CD4-positive, alpha-beta T cell (primary cell): ENCODE data around the gene STRN4. TPM values are rescaled to one million over a fixed set of nuclear protein-coding genes. Genes with fewer than 3 reads are reported as not detected.

Experiments used
- ATAC-seq: fragments of 200-7000 bp; cut with Tn5 transposase; one replicate; pipeline ENCODE4 v1.10.0; 2022; ENCODE audit warnings: mild to moderate bottlenecking; ENCODE audit not compliant: poor library complexity
- CTCF ChIA-PET: fragments of 350-600 bp; sonication (Branson Sonifier 250); formaldehyde crosslinking; loops from one replicate; lab custom pipeline; 2021; ENCODE audit warnings: antibody characterized with exemption, inconsistent platforms; lab: Charles Lee
- POLR2A ChIA-PET: fragments of 350-600 bp; sonication (Branson Sonifier 250); formaldehyde crosslinking; loops from one replicate; lab custom pipeline; 2021; ENCODE audit warnings: antibody characterized with exemption, inconsistent platforms; lab: Charles Lee
- DNase-seq, 14 experiments: peaks; one replicate each; pipeline ENCODE4 v3.0.0-alpha.2; 2013 to 2020; ENCODE audit warnings: mixed read lengths in 2 of 14
- H3K27ac ChIP-seq, 2 donors: one replicate each; pipeline versions ENCODE4 v1.5.1 to v1.7.0; 2013; ENCODE audit warnings: low read length in 2 of 2, low read depth in 1 of 2, mild to moderate bottlenecking in 1 of 2
- H3K27me3 ChIP-seq, 2 experiments: 1 replicate in 1 of 2; 2 replicates in 1 of 2; pipeline versions ENCODE4 v1.6.1 to v1.7.0; 2013; ENCODE audit warnings: low read length in 2 of 2, control low read depth in 1 of 2, mild to moderate bottlenecking in 1 of 2, moderate library complexity in 1 of 2; ENCODE audit not compliant: insufficient read depth in 2 of 2, control insufficient read depth in 1 of 2
- H3K36me3 ChIP-seq: one replicate; pipeline ENCODE4 v1.6.1; 2013; ENCODE audit warnings: low read length, control low read depth; ENCODE audit not compliant: insufficient read depth
- H3K4me1 ChIP-seq: one replicate; pipeline ENCODE4 v1.6.1; 2013; ENCODE audit warnings: low read length, control low read depth; ENCODE audit not compliant: insufficient read depth
- H3K4me3 ChIP-seq: one replicate; pipeline ENCODE4 v1.5.1; 2013; ENCODE audit warnings: mild to moderate bottlenecking, low read length, moderate library complexity
- H3K9me3 ChIP-seq, 2 experiments: 1 replicate in 1 of 2; 2 replicates in 1 of 2; pipeline versions ENCODE4 v1.6.1 to v1.7.0; 2013; ENCODE audit warnings: low read length in 2 of 2, mild to moderate bottlenecking in 2 of 2, control low read depth in 1 of 2, moderate library complexity in 1 of 2; ENCODE audit not compliant: control insufficient read depth in 1 of 2, insufficient read depth in 1 of 2
- H3K27ac Mint-ChIP-seq: one replicate; pipeline ENCODE4 v1.8.0; 2020; ENCODE audit warnings: mixed read lengths
- H3K27me3 Mint-ChIP-seq: one replicate; pipeline ENCODE4 v1.8.0; 2021; ENCODE audit warnings: mixed read lengths
- H3K36me3 Mint-ChIP-seq: one replicate; pipeline ENCODE4 v1.8.0; 2021; ENCODE audit warnings: low read depth, mixed read lengths
- H3K4me1 Mint-ChIP-seq: one replicate; pipeline ENCODE4 v1.8.0; 2021; ENCODE audit warnings: low read depth, mixed read lengths
- H3K4me3 Mint-ChIP-seq: one replicate; pipeline ENCODE4 v1.8.0; 2020; ENCODE audit warnings: mild to moderate bottlenecking, mixed read lengths
- H3K9me3 Mint-ChIP-seq: one replicate; pipeline ENCODE4 v1.8.0; 2020; ENCODE audit warnings: mixed read lengths
- intact Hi-C, 2 experiments: fragments of 100-400 bp; cut with DNase I in 1 of 2; cut with micrococcal nuclease in 1 of 2; formaldehyde crosslinking; loops; one replicate each; pipeline versions ENCODE4 v1.15.1 to v1.9.0; 2023 to 2025; cut with DNase I, micrococcal nuclease
- total RNA-seq, 174 experiments: library from RNA in 2 of 174; stranded (reverse) in 2 of 174; gene quantifications; one replicate each; pipeline ENCODE4 v1.2.3 and lab custom pipeline; 2021 to 2026
- TF ChIP-seq, protein P1 (sequence below): fragments of 200-600 bp; IDR thresholded peaks from one replicate; pipeline ENCODE4 v1.8.0; 2022; ENCODE audit warnings: antibody characterized with exemption, mild to moderate bottlenecking

Gene STRN4
- total RNA-seq, 2 experiments from 2014 or later, result 90.0 to 94.0 TPM

DNA sequence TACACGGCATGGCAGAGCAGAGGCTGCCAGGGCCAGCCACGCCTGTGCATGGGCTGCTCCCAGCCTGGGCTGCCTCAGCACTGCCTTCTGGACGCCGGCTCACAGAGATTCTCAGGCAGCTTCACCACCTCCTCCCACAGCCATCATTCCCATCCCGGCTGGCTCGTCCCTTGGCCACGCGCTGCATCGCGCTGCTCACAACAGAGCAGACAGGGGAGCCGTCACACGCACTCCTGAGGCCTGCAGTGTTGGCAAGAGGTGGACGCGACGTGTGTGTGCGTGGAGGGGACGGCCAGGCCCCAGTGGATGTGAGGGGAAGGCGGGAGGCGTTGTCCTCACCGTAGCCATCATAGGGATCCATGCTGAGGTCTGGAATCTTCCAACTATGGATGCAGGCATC lies 21.8 kb downstream of the STRN4 start:
- POLR2A ChIA-PET, result no interaction called here
- H3K27me3 Mint-ChIP-seq, result no peaks in the 10 kb centered on the region
- ATAC-seq (no peak), DNase-seq (peak in 1 of 14 experiments; percentile 18)
- CTCF ChIA-PET, result no interaction called here
- H3K4me1 ChIP-seq, result peaks cover 24% of the 10 kb centered on the region
- H3K4me3 Mint-ChIP-seq, result peak overlapping the region; percentile 15
- intact Hi-C loops, result no loop called here
- no peaks in the 10 kb centered on the region for H3K9me3 Mint-ChIP-seq
- H3K27ac ChIP-seq, result no peak overlapping the region
- H3K27ac Mint-ChIP-seq, result no peak overlapping the region
- peaks cover 62% of the 10 kb centered on the region for H3K36me3 Mint-ChIP-seq
- H3K4me3 ChIP-seq, result no peak overlapping the region
- TF ChIP-seq, protein P1, sequence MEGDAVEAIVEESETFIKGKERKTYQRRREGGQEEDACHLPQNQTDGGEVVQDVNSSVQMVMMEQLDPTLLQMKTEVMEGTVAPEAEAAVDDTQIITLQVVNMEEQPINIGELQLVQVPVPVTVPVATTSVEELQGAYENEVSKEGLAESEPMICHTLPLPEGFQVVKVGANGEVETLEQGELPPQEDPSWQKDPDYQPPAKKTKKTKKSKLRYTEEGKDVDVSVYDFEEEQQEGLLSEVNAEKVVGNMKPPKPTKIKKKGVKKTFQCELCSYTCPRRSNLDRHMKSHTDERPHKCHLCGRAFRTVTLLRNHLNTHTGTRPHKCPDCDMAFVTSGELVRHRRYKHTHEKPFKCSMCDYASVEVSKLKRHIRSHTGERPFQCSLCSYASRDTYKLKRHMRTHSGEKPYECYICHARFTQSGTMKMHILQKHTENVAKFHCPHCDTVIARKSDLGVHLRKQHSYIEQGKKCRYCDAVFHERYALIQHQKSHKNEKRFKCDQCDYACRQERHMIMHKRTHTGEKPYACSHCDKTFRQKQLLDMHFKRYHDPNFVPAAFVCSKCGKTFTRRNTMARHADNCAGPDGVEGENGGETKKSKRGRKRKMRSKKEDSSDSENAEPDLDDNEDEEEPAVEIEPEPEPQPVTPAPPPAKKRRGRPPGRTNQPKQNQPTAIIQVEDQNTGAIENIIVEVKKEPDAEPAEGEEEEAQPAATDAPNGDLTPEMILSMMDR, result no peak
- no peaks in the 10 kb centered on the region for H3K9me3 ChIP-seq
- H3K27me3 ChIP-seq, result no peaks in the 10 kb centered on the region
- peaks cover 90% of the 10 kb centered on the region for H3K36me3 ChIP-seq
- H3K4me1 Mint-ChIP-seq, result peaks cover 13% of the 10 kb centered on the region

DNA sequence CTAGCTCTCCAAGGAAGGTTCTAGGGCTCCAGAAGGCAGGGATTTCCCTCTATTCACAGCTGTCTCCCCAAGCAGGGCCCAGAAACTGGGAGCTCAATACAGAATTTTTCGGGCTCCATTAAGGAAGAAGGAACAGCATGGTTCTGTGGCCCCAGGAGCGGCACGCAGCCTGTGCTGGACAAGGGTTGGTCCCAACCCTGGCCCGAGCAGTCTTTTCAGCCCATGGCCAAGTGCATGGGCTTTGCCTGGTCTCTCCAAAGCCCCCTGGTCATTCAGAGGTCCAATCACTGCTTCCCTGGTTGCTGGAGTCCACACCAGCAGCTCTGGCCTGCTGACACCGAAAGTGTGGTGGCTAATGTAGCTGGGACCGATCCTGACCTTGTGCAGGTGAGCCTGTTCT lies 22.8 kb downstream of the STRN4 start:
- DNase-seq (peak in 1 of 14 experiments; percentile 3), ATAC-seq (no peak)
- TF ChIP-seq, protein P1, result no peak
- Histone ChIP-seq H3K36me3 (peaks cover 81% of the 10 kb centered on the region), H3K9me3 (no peaks in the 10 kb centered on the region), H3K4me3 (no peak overlapping the region), H3K4me1 (peaks cover 26% of the 10 kb centered on the region), H3K27ac (no peak overlapping the region), H3K27me3 (no peaks in the 10 kb centered on the region)
- Mint-ChIP-seq H3K4me3 (no peak overlapping the region), H3K9me3 (no peaks in the 10 kb centered on the region), H3K36me3 (peaks cover 55% of the 10 kb centered on the region), H3K27me3 (no peaks in the 10 kb centered on the region), H3K4me1 (peaks cover 16% of the 10 kb centered on the region), H3K27ac (no peak overlapping the region)
- ChIA-PET POLR2A (interaction anchor here (0.6 kb wide), 2 partner anchors 10 to 1029 kb away, joined by 3 to 6 read pairs; no protein-coding TSS in a partner anchor), CTCF (no interaction called here)
- intact Hi-C loops, result no loop called here

DNA sequence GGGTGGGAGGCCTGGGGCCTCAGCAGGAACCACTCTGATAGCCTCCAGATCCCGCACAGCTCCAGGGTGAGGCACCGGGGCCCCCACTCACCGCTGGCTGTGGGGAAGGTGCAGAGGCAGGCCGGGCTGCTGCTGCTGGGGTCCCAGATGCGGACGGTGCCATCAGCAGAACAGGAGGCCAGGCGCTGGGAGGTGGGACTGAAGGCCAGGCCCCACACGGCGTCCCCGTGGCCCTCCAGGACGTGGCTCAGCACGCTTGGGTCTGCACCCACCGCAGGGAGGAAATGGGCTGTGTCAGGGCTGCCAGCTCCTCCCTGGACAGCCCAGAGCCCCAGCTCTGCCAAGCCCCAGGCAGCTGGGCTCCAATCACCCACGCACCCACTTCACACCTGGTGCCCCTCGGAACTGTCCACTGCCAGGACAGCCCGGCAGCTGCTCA lies 23.2 kb downstream of the STRN4 start:
- Mint-ChIP-seq H3K27me3 (no peaks in the 10 kb centered on the region), H3K4me1 (peaks cover 20% of the 10 kb centered on the region), H3K9me3 (no peaks in the 10 kb centered on the region), H3K27ac (no peak overlapping the region), H3K4me3 (no peak overlapping the region), H3K36me3 (peaks cover 58% of the 10 kb centered on the region)
- no peaks in the 10 kb centered on the region for H3K27me3 ChIP-seq
- H3K27ac ChIP-seq, result no peak overlapping the region
- POLR2A ChIA-PET, result interaction anchor here (0.6 kb wide), 1 partner anchor 1029 kb away, joined by 6 read pairs; no protein-coding TSS in a partner anchor
- DNase-seq (peak in 1 of 14 experiments; percentile 16), ATAC-seq (no peak)
- intact Hi-C loops, result no loop called here
- no peak overlapping the region for H3K4me3 ChIP-seq
- H3K36me3 ChIP-seq, result peaks cover 76% of the 10 kb centered on the region
- H3K4me1 ChIP-seq, result peaks cover 27% of the 10 kb centered on the region
- CTCF ChIA-PET, result no interaction called here
- H3K9me3 ChIP-seq, result no peaks in the 10 kb centered on the region
- TF ChIP-seq, protein P1, result no peak
